Fibroblast of lung (primary cell): ENCODE results near the gene RUFY1.

Source experiments
- CTCF ChIP-seq, 2 donors: IDR thresholded peaks in 1 of 2; conservative IDR thresholded peaks in 1 of 2; 1 replicate in 1 of 2; 2 replicates in 1 of 2; pipeline ENCODE4 v1.5.1; 2011 to 2012; ENCODE audit warnings: low read length in 2 of 2, control low read depth in 1 of 2, inconsistent platforms in 1 of 2, low read depth in 1 of 2, mild to moderate bottlenecking in 1 of 2
- EZH2 ChIP-seq: IDR thresholded peaks from 2 replicates; pipeline ENCODE4 v1.5.1; 2012; ENCODE audit warnings: low read length, control low read depth, mild to moderate bottlenecking; ENCODE audit errors: missing control alignments

DNA sequence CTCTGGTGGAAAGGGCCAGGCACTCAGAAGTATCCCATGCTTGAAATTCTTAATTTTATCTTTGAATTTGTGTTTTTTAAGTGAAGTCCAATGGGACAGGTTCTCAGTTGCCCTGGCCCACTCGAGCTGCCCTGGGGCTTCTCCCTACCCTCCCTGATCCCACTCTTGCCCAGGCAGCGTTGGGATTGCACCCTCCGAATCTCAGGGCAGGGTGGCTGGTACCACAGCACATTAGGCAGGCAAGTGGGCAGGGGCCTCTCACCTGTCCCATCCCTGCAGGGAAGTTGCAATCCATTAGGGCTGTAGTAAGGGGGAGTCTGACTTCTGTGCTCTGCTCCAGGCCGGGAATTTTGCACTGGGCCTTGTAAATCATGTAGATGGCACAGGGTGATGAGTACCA, 2.7 kb downstream of the RUFY1 start:
- TF ChIP-seq CTCF (conservative IDR thresholded peaks at IDR 0.05 in 1 of 2, IDR thresholded peaks at IDR 0.05 in 1 of 2; ENCODE audit: low read depth in 1 of 2, low read length in 2 of 2): no peak
- TF ChIP-seq EZH2: no peak
